CD4-positive, alpha-beta memory T cell (primary cell): ENCODE results near the gene B4GALT2. TPM values are rescaled to one million over a fixed set of nuclear protein-coding genes. Genes with fewer than 3 reads are reported as not detected.

Experiments
- CTCF ChIA-PET: fragments of 350-600 bp; sonication (Branson Sonifier 250); formaldehyde crosslinking; loops from one replicate; lab custom pipeline; 2021; ENCODE audit warnings: inconsistent platforms; ENCODE audit not compliant: partially characterized antibody; lab: Charles Lee
- POLR2A ChIA-PET: fragments of 350-600 bp; sonication (Branson Sonifier 250); formaldehyde crosslinking; loops from one replicate; lab custom pipeline; 2021; ENCODE audit not compliant: partially characterized antibody; lab: Charles Lee
- DNase-seq, 5 donors: peaks; one replicate each; pipeline versions ENCODE4 v3.0.0 to v3.0.0-alpha.2; 2020 to 2022; ENCODE audit warnings: mixed read lengths in 1 of 5
- H3K27ac ChIP-seq: one replicate; pipeline ENCODE4 v1.7.0; 2013; ENCODE audit warnings: low read depth, low read length
- H3K27me3 ChIP-seq: 2 replicates; pipeline ENCODE4 v1.7.0; 2013; ENCODE audit warnings: mild to moderate bottlenecking, low read length, moderate library complexity; ENCODE audit not compliant: insufficient read depth
- H3K36me3 ChIP-seq: 2 replicates; pipeline ENCODE4 v1.7.0; 2013; ENCODE audit warnings: mild to moderate bottlenecking, low read length, moderate library complexity; ENCODE audit not compliant: insufficient read depth
- H3K4me1 ChIP-seq: 2 replicates; pipeline ENCODE4 v1.7.0; 2013; ENCODE audit warnings: mild to moderate bottlenecking, low read length, moderate library complexity; ENCODE audit not compliant: insufficient read depth
- H3K4me3 ChIP-seq, 2 donors: one replicate each; pipeline ENCODE4 v1.7.0; 2013; ENCODE audit warnings: low read length in 2 of 2, mild to moderate bottlenecking in 1 of 2
- H3K9me3 ChIP-seq, 2 donors: one replicate each; pipeline ENCODE4 v1.7.0; 2013; ENCODE audit warnings: low read length in 2 of 2, control low read depth in 1 of 2; ENCODE audit not compliant: control insufficient read depth in 1 of 2
- H3K27ac Mint-ChIP-seq, 7 donors: one replicate each; pipeline ENCODE4 v1.8.0; 2020 to 2021; ENCODE audit warnings: mixed read lengths in 7 of 7, mild to moderate bottlenecking in 6 of 7, inconsistent platforms in 3 of 7, moderate library complexity in 3 of 7
- H3K27me3 Mint-ChIP-seq, 2 donors: one replicate each; pipeline ENCODE4 v1.8.0; 2020 to 2021; ENCODE audit warnings: mixed read lengths in 2 of 2
- H3K36me3 Mint-ChIP-seq, 2 donors: one replicate each; pipeline ENCODE4 v1.8.0; 2020 to 2021; ENCODE audit warnings: mixed read lengths in 2 of 2, inconsistent platforms in 1 of 2, mild to moderate bottlenecking in 1 of 2
- H3K4me1 Mint-ChIP-seq, 4 donors: one replicate each; pipeline ENCODE4 v1.8.0; 2020 to 2021; ENCODE audit warnings: mixed read lengths in 4 of 4, mild to moderate bottlenecking in 1 of 4
- H3K4me3 Mint-ChIP-seq, 8 donors: one replicate each; pipeline ENCODE4 v1.8.0; 2020 to 2021; ENCODE audit warnings: mixed read lengths in 8 of 8, mild to moderate bottlenecking in 7 of 8, moderate library complexity in 6 of 8, inconsistent platforms in 3 of 8
- H3K9me3 Mint-ChIP-seq, 8 donors: one replicate each; pipeline ENCODE4 v1.8.0; 2020 to 2021; ENCODE audit warnings: mixed read lengths in 8 of 8, mild to moderate bottlenecking in 5 of 8, inconsistent platforms in 3 of 8, moderate library complexity in 1 of 8
- intact Hi-C: fragments of 100-400 bp; cut with micrococcal nuclease; formaldehyde crosslinking; loops from one replicate; pipeline ENCODE4 v1.15.1; 2023
- polyA plus RNA-seq, 2 donors: library from polyadenylated mRNA; unstranded; fragments of 300-500 nt; fragmentation: Illumina TruSeq; gene quantifications; one replicate each; pipeline ENCODE4 v1.2.3, GENCODE V29; 2021
- total RNA-seq, 2 experiments: library from RNA; stranded (reverse); gene quantifications; one replicate each; pipeline ENCODE4 v1.2.3, GENCODE V29; 2021

The B4GALT2 gene
- total and polyA plus RNA-seq, 4 experiments from 2014 or later, result 0.26 to 2.1 (median 1.0) TPM

GRCh38 chr1:43933386-43934100 is 45.5 kb upstream of the B4GALT2 start, which contains the start of gene ARTN:
ARTN (plus strand) TSS chr1:43933801; CDS start chr1:43935657, 1,856 bp downstream.
- no peak within 1 kb of the TSS for H3K4me3 ChIP-seq

GRCh38 chr1:43934101-43934985 is 44.7 kb upstream of the B4GALT2 start:
- CTCF ChIA-PET, result interaction anchor here (0.6 to 5.4 kb wide), 28 partner anchors 9 to 707 kb away, joined by 3 to 91 read pairs (median 5); partner anchors contain the start of genes IPO13 and KDM4A
- Histone ChIP-seq H3K4me3 (no peak overlapping the region), H3K27me3 (peaks cover 23% of the 10 kb centered on the region), H3K9me3 (no peaks in the 10 kb centered on the region), H3K27ac (no peak overlapping the region), H3K36me3 (no peaks in the 10 kb centered on the region), H3K4me1 (peaks cover 8% of the 10 kb centered on the region)
- POLR2A ChIA-PET, result interaction anchor here (0.8 to 1.4 kb wide), 5 partner anchors 9 to 407 kb away, joined by 3 to 4 read pairs (median 4); partner anchors contain the start of gene ATP6V0B
- H3K27ac Mint-ChIP-seq, result peak overlapping the region in 2 of 7 donors; percentile 43 to 56
- H3K36me3 Mint-ChIP-seq, result peaks cover 5% of the 10 kb centered on the region in 2 donors
- DNase-seq, result peak in 4 of 5 donors; percentile 23 to 35 (median 32)
- peaks cover 3 to 25% (median 4%) of the 10 kb centered on the region in 4 donors for H3K4me1 Mint-ChIP-seq
- peak overlapping the region in 4 of 8 donors; percentile 0 to 56 (median 34) for H3K4me3 Mint-ChIP-seq
- peaks cover 16 to 21% of the 10 kb centered on the region in 2 donors for H3K27me3 Mint-ChIP-seq
- intact Hi-C loops, result loop anchor here (5.0 kb wide), 2 partner anchors 103 to 707 kb away; no protein-coding TSS in a partner anchor
- no peaks in the 10 kb centered on the region for H3K9me3 Mint-ChIP-seq

More at GRCh38 chr1:43933386-43934100, 45.5 kb upstream of the B4GALT2 start, which contains the start of gene ARTN:
- ChIA-PET POLR2A (interaction anchor here (1.1 to 1.4 kb wide), 4 partner anchors 10 to 97 kb away, joined by 3 to 4 read pairs (median 4); partner anchors contain the start of genes ATP6V0B and IPO13), CTCF (interaction anchor here (0.8 to 5.4 kb wide), 12 partner anchors 8 to 404 kb away, joined by 3 to 91 read pairs (median 8); partner anchors contain the start of gene IPO13)
- peak within 1 kb of the TSS in 3 of 7 donors; percentile 13 to 56 (median 43) for H3K27ac Mint-ChIP-seq
- Histone ChIP-seq H3K9me3 (no peaks in the 10 kb centered on the region), H3K27me3 (peaks cover 23% of the 10 kb centered on the region), H3K36me3 (no peaks in the 10 kb centered on the region), H3K4me1 (peaks cover 8% of the 10 kb centered on the region), H3K27ac (no peak within 1 kb of the TSS)
- no peaks in the 10 kb centered on the region for H3K9me3 Mint-ChIP-seq
- intact Hi-C loops, result loop anchor here (5.0 kb wide), 2 partner anchors 104 to 706 kb away; no protein-coding TSS in a partner anchor
- H3K36me3 Mint-ChIP-seq, result peaks cover 5% of the 10 kb centered on the region in 2 donors
- peaks cover 3 to 24% (median 4%) of the 10 kb centered on the region in 4 donors for H3K4me1 Mint-ChIP-seq
- H3K27me3 Mint-ChIP-seq, result peaks cover 16 to 21% of the 10 kb centered on the region in 2 donors
- DNase-seq, result no peak
- peak within 1 kb of the TSS in 7 of 8 donors; percentile 0 to 56 (median 17) for H3K4me3 Mint-ChIP-seq

GRCh38 chr1:43934986-43935324 is 44.1 kb upstream of the B4GALT2 start:
- Mint-ChIP-seq H3K9me3 (no peaks in the 10 kb centered on the region), H3K27me3 (peaks cover 16 to 21% of the 10 kb centered on the region in 2 donors)
- POLR2A ChIA-PET, result interaction anchor here (0.8 to 1.4 kb wide), 5 partner anchors 8 to 408 kb away, joined by 3 to 4 read pairs (median 4); partner anchors contain the start of gene ATP6V0B

GRCh38 chr1:43935711-43936427 is 43.1 kb upstream of the B4GALT2 start:
- Mint-ChIP-seq H3K27me3 (peaks cover 16 to 21% of the 10 kb centered on the region in 2 donors), H3K36me3 (peaks cover 2 to 9% of the 10 kb centered on the region in 2 donors), H3K4me3 (peak overlapping the region in 4 of 8 donors; percentile 12 to 64 (median 36)), H3K9me3 (no peaks in the 10 kb centered on the region), H3K4me1 (peaks cover 4 to 30% (median 8%) of the 10 kb centered on the region in 4 donors), H3K27ac (no peak overlapping the region)
- POLR2A ChIA-PET, result interaction anchor here (1.4 kb wide), 1 partner anchor 408 kb away, joined by 3 read pairs; no protein-coding TSS in a partner anchor
- intact Hi-C loops, result no loop called here
- no peak overlapping the region for H3K4me3 ChIP-seq
- H3K27me3 ChIP-seq, result peaks cover 23% of the 10 kb centered on the region
- H3K4me1 ChIP-seq, result peaks cover 8% of the 10 kb centered on the region
- no peaks in the 10 kb centered on the region for H3K36me3 ChIP-seq
- no peak for DNase-seq
- no peaks in the 10 kb centered on the region for H3K9me3 ChIP-seq
- H3K27ac ChIP-seq, result no peak overlapping the region
- CTCF ChIA-PET, result interaction anchor here (0.8 to 5.4 kb wide), 15 partner anchors 10 to 709 kb away, joined by 3 to 91 read pairs (median 8); partner anchors contain the start of genes IPO13 and KDM4A

More at GRCh38 chr1:43934986-43935324, 44.1 kb upstream of the B4GALT2 start:
- Mint-ChIP-seq H3K4me3 (peak overlapping the region in 1 of 8 donors; percentile 20), H3K27ac (no peak overlapping the region), H3K36me3 (peaks cover 2 to 7% of the 10 kb centered on the region in 2 donors), H3K4me1 (peaks cover 4 to 30% (median 8%) of the 10 kb centered on the region in 4 donors)
- peaks cover 8% of the 10 kb centered on the region for H3K4me1 ChIP-seq
- intact Hi-C loops, result loop anchor here (5.0 kb wide), 2 partner anchors 102 to 708 kb away; no protein-coding TSS in a partner anchor
- H3K36me3 ChIP-seq, result no peaks in the 10 kb centered on the region
- CTCF ChIA-PET, result interaction anchor here (0.6 to 5.4 kb wide), 27 partner anchors 9 to 708 kb away, joined by 3 to 91 read pairs (median 5); partner anchors contain the start of genes IPO13 and KDM4A
- H3K4me3 ChIP-seq, result no peak overlapping the region
- no peak for DNase-seq
- no peaks in the 10 kb centered on the region for H3K9me3 ChIP-seq
- H3K27ac ChIP-seq, result no peak overlapping the region
- H3K27me3 ChIP-seq, result peaks cover 23% of the 10 kb centered on the region

DNA sequence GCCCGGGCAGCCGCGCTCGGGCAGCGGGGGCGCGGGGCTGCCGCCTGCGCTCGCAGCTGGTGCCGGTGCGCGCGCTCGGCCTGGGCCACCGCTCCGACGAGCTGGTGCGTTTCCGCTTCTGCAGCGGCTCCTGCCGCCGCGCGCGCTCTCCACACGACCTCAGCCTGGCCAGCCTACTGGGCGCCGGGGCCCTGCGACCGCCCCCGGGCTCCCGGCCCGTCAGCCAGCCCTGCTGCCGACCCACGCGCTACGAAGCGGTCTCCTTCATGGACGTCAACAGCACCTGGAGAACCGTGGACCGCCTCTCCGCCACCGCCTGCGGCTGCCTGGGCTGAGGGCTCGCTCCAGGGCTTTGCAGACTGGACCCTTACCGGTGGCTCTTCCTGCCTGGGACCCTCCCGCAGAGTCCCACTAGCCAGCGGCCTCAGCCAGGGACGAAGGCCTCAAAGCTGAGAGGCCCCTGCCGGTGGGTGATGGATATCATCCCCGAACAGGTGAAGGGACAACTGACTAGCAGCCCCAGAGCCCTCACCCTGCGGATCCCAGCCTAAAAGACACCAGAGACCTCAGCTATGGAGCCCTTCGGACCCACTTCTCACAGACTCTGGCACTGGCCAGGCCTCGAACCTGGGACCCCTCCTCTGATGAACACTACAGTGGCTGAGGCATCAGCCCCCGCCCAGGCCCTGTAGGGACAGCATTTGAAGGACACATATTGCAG is 42.4 kb upstream of the B4GALT2 start:
- CTCF ChIA-PET, result interaction anchor here (1.0 to 5.4 kb wide), 3 partner anchors 10 to 172 kb away, joined by 3 to 91 read pairs (median 83); partner anchors contain the start of gene IPO13
- POLR2A ChIA-PET, result no interaction called here
- Mint-ChIP-seq H3K27ac (no peak overlapping the region), H3K27me3 (peaks cover 16 to 21% of the 10 kb centered on the region in 2 donors), H3K4me1 (peaks cover 4 to 30% (median 8%) of the 10 kb centered on the region in 4 donors), H3K36me3 (peaks cover 2 to 9% of the 10 kb centered on the region in 2 donors), H3K4me3 (peak overlapping the region in 4 of 8 donors; percentile 36 to 56 (median 46)), H3K9me3 (no peaks in the 10 kb centered on the region)
- no peak overlapping the region for H3K4me3 ChIP-seq
- no peaks in the 10 kb centered on the region for H3K36me3 ChIP-seq
- peaks cover 8% of the 10 kb centered on the region for H3K4me1 ChIP-seq
- no peaks in the 10 kb centered on the region for H3K9me3 ChIP-seq
- H3K27ac ChIP-seq, result no peak overlapping the region
- DNase-seq, result no peak
- intact Hi-C loops, result no loop called here
- H3K27me3 ChIP-seq, result peaks cover 23% of the 10 kb centered on the region
